ENCODE data around the gene CCDC28A.

GRCh38 chr6:138765896-138766655 is 7.5 kb upstream of the CCDC28A start:
- TF ChIP-seq TAF1 (IDR thresholded peaks at IDR 0.05; ENCODE audit: low read depth) (no peak), YY1 (IDR thresholded peaks at IDR 0.05; ENCODE audit: low read depth) (no peak), EP300 (IDR thresholded peaks at IDR 0.05; ENCODE audit: borderline replicate concordance) (no peak), TCF12 (IDR thresholded peaks at IDR 0.05; ENCODE audit: low read depth) (no peak), CREB1 (IDR thresholded peaks at IDR 0.05; ENCODE audit: low read depth) (no peak)
